ENCODE measurements around the gene ASNS. TPM values are rescaled to one million over a fixed set of nuclear protein-coding genes. Genes with fewer than 3 reads are reported as not detected.
A peak's percentile ranks its signal among the peaks of the same experiment; 100 is the strongest.

ASNS gene
- total and polyA plus RNA-seq, 2 of the 8 experiments (the other 6 are each of a cell fraction or from before 2014, with no cell fraction given): 32.2 to 150 TPM

DNA sequence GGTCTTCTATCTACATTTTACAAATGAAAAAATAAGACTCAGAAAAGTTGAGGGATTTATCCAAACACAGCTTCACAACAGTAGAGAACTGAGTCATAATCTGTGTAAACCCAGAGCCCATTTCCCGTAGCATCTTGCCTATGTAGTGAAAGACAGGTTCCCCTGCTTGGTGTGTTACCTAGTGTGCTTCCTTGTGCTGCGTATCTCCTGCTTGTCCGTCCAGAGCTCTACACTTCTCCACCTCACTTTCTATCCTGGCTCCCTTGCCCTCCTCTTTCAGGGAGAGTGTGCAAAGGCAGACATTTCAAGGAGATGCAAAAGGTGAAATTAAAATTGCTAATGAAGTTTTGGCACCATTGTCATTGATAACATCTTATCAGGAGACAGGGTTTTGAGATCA is 1.4 kb upstream of the ASNS start:
- DNase-seq (ENCODE audit: low read depth in 1 of 2, low spot score in 2 of 2): no peak
- no peaks in the 10 kb centered on the region for H3K9me3 ChIP-seq (ENCODE audit: insufficient read depth in 2 of 2, low read depth in 1 of 2, low read length in 1 of 2)

More for the DNA sequence above, 1.4 kb upstream of the ASNS start:
- ChIA-PET CTCF (ENCODE audit: partially characterized antibody) (interaction anchor here (1.4 kb wide), 1 partner anchor 43 kb away, joined by 3 read pairs; no protein-coding TSS in a partner anchor), POLR2A (ENCODE audit: partially characterized antibody) (interaction anchor here (1.5 to 1.9 kb wide), 3 partner anchors 10 to 43 kb away, joined by 3 to 13 read pairs (median 4); no protein-coding TSS in a partner anchor)
- no peak overlapping the region for H4K91ac ChIP-seq (replicated peaks; ENCODE audit: insufficient read length, low read length)
- H2BK15ac ChIP-seq (ENCODE audit: low read length): no peak overlapping the region
- no peak overlapping the region for H3K14ac ChIP-seq (ENCODE audit: insufficient read length)
- H3K27ac ChIP-seq (ENCODE audit: low read depth, low read length): no peak overlapping the region
- H2BK12ac ChIP-seq (ENCODE audit: low read depth, low read length): no peak overlapping the region
- peaks cover 0 to 3% of the 10 kb centered on the region in 2 experiments for H4K20me1 ChIP-seq (replicated peaks in 1 of 2; ENCODE audit: control insufficient read depth in 1 of 2, insufficient read depth in 2 of 2, low read length in 2 of 2)
- H2BK5ac ChIP-seq (ENCODE audit: low read depth, low read length): no peak overlapping the region
- no peaks in the 10 kb centered on the region; the same call in 1 of the 2 replicates for H3K23me2 ChIP-seq (ENCODE audit: low read depth, low read length)
- no peak overlapping the region for H2AK5ac ChIP-seq (ENCODE audit: low read depth, low read length)
- H3K4me1 ChIP-seq (replicated peaks in 1 of 4; ENCODE audit: control insufficient read depth in 3 of 4, insufficient read depth in 4 of 4, low read length in 3 of 4): peaks cover 0 to 7% (median 4%) of the 10 kb centered on the region in 4 experiments; a peak in 3 of 7 replicates
- no peak overlapping the region for H3K23ac ChIP-seq (ENCODE audit: insufficient read length)
- peaks cover 0 to 5% (median 0%) of the 10 kb centered on the region in 4 experiments; a peak in 1 of 7 replicates for H3K27me3 ChIP-seq (replicated peaks in 1 of 4; ENCODE audit: control insufficient read depth in 3 of 4, extremely low read depth in 1 of 4, insufficient read depth in 3 of 4, low read length in 3 of 4)
- peak overlapping the region in 1 of 4 experiments; percentile 72; a peak in 1 of 8 replicates for H3K4me3 ChIP-seq (ENCODE audit: extremely low read depth in 1 of 4, insufficient read depth in 2 of 4, low read depth in 3 of 4, low read length in 4 of 4)
- H3K4me2 ChIP-seq (ENCODE audit: insufficient read depth in 1 of 2, low read depth in 2 of 2, low read length in 2 of 2): peak overlapping the region; percentile 65 to 67
- no peak for TF ChIP-seq SP1 (IDR thresholded peaks at IDR 0.05; ENCODE audit: low read depth, low read length)
- TF ChIP-seq JUND (IDR thresholded peaks at IDR 0.05; ENCODE audit: low read length): no peak
- no peak for TF ChIP-seq CHD1 (IDR thresholded peaks at IDR 0.05; ENCODE audit: low read depth, low read length)
- no peak for TF ChIP-seq CBX8 (IDR thresholded peaks at IDR 0.05; ENCODE audit: borderline replicate concordance, low read depth, low read length)
- no peak overlapping the region for H4K5ac ChIP-seq (ENCODE audit: insufficient read length, low read depth, low read length)
- H3K79me1 ChIP-seq (ENCODE audit: low read depth, low read length): no peaks in the 10 kb centered on the region
- H3K18ac ChIP-seq (ENCODE audit: extremely low read depth, low read length): 0 out of 2 replicates have a peak overlapping the region, but pooled peaks have one; percentile 5
- H3K56ac ChIP-seq (replicated peaks; ENCODE audit: insufficient read length, low read depth, low read length): no peak overlapping the region
- H2BK120ac ChIP-seq (replicated peaks; ENCODE audit: low read depth, low read length): no peak overlapping the region
- H3K79me2 ChIP-seq (ENCODE audit: control insufficient read depth in 1 of 2, insufficient read depth in 2 of 2, low read length in 2 of 2): peaks cover 0 to 22% of the 10 kb centered on the region in 2 experiments; a peak in 2 of 4 replicates
- H2AFZ ChIP-seq (ENCODE audit: low read length): no peak overlapping the region
- no peak overlapping the region for H3K4ac ChIP-seq (replicated peaks; ENCODE audit: insufficient read length, low read depth, low read length)
- no peak overlapping the region for H4K8ac ChIP-seq (ENCODE audit: extremely low read depth, insufficient read depth, low read length)
- WGBS, 2 experiments (ENCODE audit: extremely low coverage in 1 of 2, insufficient coverage in 1 of 2, insufficient read length in 1 of 2, insufficient replicate concordance in 2 of 2, low coverage in 1 of 2, low lambda C conversion rate in 2 of 2, missing lambda C conversion rate in 1 of 2): 9% methylated on average over 3 of the region's 3 CpGs; no CpG with 5 or more reads in 1 of the 2 experiments
- no peak overlapping the region for H3K9ac ChIP-seq (replicated peaks in 1 of 4; ENCODE audit: extremely low read depth in 1 of 4, low read depth in 3 of 4, low read length in 3 of 4)
- H2BK20ac ChIP-seq (ENCODE audit: low read length): no peak overlapping the region
- FAIRE-seq: no peak
- peaks cover 0 to 13% (median 6%) of the 10 kb centered on the region in 4 experiments; a peak in 5 of 8 replicates for H3K36me3 ChIP-seq (ENCODE audit: control insufficient read depth in 2 of 4, insufficient read depth in 4 of 4, low read length in 3 of 4)
